ENCODE measurements around the gene DBR1.

DNA sequence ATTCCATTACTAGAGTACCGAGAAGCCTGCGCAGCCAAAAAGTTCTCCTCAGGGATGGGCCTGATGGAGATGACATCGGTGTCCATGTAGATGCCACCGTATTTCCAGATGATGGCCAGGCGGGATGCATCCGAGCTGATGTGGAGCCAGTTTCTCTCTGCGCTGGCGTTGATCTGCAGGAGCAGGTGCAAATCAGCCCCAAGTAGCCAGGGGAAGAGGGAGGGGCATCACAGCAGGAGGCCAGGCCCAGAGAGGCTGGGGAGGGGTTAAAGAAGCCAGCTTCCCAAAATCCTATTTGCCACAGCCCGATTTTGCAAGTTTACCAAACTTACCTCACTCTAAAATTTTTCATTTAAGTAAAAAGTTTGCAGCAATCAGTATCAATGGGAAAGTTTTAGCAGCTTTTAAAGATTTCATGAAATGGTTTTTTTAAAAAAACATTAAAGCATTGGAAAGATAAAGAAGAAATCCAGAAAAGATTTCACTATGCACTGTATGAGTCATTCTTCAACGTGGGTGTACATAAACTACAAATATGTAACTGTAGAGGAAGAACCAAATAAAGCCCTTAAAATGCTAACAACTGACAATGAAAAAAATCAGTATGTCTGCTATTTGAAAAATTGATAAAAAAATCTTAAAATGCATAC is 49.9 kb downstream of the DBR1 start:
- TF ChIP-seq, protein P1, sequence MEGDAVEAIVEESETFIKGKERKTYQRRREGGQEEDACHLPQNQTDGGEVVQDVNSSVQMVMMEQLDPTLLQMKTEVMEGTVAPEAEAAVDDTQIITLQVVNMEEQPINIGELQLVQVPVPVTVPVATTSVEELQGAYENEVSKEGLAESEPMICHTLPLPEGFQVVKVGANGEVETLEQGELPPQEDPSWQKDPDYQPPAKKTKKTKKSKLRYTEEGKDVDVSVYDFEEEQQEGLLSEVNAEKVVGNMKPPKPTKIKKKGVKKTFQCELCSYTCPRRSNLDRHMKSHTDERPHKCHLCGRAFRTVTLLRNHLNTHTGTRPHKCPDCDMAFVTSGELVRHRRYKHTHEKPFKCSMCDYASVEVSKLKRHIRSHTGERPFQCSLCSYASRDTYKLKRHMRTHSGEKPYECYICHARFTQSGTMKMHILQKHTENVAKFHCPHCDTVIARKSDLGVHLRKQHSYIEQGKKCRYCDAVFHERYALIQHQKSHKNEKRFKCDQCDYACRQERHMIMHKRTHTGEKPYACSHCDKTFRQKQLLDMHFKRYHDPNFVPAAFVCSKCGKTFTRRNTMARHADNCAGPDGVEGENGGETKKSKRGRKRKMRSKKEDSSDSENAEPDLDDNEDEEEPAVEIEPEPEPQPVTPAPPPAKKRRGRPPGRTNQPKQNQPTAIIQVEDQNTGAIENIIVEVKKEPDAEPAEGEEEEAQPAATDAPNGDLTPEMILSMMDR (IDR thresholded peaks at IDR 0.05), result no peak
- no peak for TF ChIP-seq POLR2AphosphoS5 (IDR thresholded peaks at IDR 0.05)

All from sigmoid colon (tissue), 4 donors.